Measurements from ENCODE around the gene COL4A2. TPM values are rescaled to one million over a fixed set of nuclear protein-coding genes. Genes with fewer than 3 reads are reported as not detected.

Gene COL4A2
- total and polyA plus RNA-seq, 2 donors (not counting 1 experiment from before 2014, with no cell fraction given): 0.17 TPM; not detected in 1

- POLR2A ChIA-PET: interaction anchor here (0.6 to 0.7 kb wide), 2 partner anchors 45 to 118 kb away, joined by 3 to 6 read pairs; no protein-coding TSS in a partner anchor
- no peak for DNase-seq
- Histone ChIP-seq H4K20me1 (ENCODE audit: control insufficient read depth, insufficient read depth, low read length, poor library complexity, severe bottlenecking) (no peaks in the 10 kb centered on the region), H3K36me3 (replicated peaks in 1 of 2; ENCODE audit: control extremely low read depth in 1 of 2, control insufficient read depth in 1 of 2, extremely low read depth in 1 of 2, insufficient read depth in 2 of 2, low read length in 1 of 2) (no peaks in the 10 kb centered on the region), H2AFZ (ENCODE audit: insufficient read depth, low read depth, low read length, poor library complexity, severe bottlenecking) (no peak overlapping the region), H3K4me1 (ENCODE audit: control insufficient read depth in 2 of 2, insufficient read depth in 2 of 2, low read length in 2 of 2) (peaks cover 14 to 18% of the 10 kb centered on the region in 2 donors), H3K4me2 (replicated peaks; ENCODE audit: low read depth, low read length, poor library complexity, severe bottlenecking) (no peak overlapping the region), H3K27me3 (replicated peaks in 1 of 4; ENCODE audit: control extremely low read depth in 1 of 4, control insufficient read depth in 3 of 4, insufficient read depth in 4 of 4, low read length in 3 of 4) (no peaks in the 10 kb centered on the region), H3K27ac (ENCODE audit: low read length in 2 of 2) (no peak overlapping the region), H3K9me3 (ENCODE audit: control extremely low read depth in 1 of 3, control insufficient read depth in 2 of 3, insufficient read depth in 1 of 3, low read length in 2 of 3) (peaks cover 0 to 13% (median 0%) of the 10 kb centered on the region in 3 donors), H3K9ac (ENCODE audit: low read length) (no peak overlapping the region), H3K79me2 (ENCODE audit: control insufficient read depth, insufficient read depth, low read length) (no peaks in the 10 kb centered on the region), H3K4me3 (ENCODE audit: control extremely low read depth in 1 of 5, extremely low read depth in 1 of 5, insufficient read depth in 1 of 5, low read depth in 2 of 5, low read length in 4 of 5) (no peak overlapping the region)
- Mint-ChIP-seq H3K4me1 (peaks cover 35% of the 10 kb centered on the region), H3K9me3 (ENCODE audit: insufficient read depth) (no peaks in the 10 kb centered on the region), H3K4me3 (no peak overlapping the region), H3K27me3 (no peaks in the 10 kb centered on the region), H3K27ac (no peak overlapping the region)
- 96% methylated on average over 20 of the region's 23 CpGs for WGBS (ENCODE audit: insufficient coverage)
- CTCF ChIA-PET: interaction anchor here (1.4 kb wide), 1 partner anchor 36 kb away, joined by 3 read pairs; no protein-coding TSS in a partner anchor
- intact Hi-C loops (cut with micrococcal nuclease): no loop called here
- ATAC-seq (ENCODE audit: low read depth): no peak
- no peak for TF ChIP-seq EZH2 (IDR thresholded peaks at IDR 0.05; ENCODE audit: borderline replicate concordance, insufficient read depth, low read depth, low read length, poor library complexity, severe bottlenecking)
- TF ChIP-seq CTCF (IDR thresholded peaks at IDR 0.05): no peak
These were observed 250.7 kb downstream of the COL4A2 start for GRCh38 chr13:110557610-110558305.

GRCh38 chr13:110559429-110559943 is 252.4 kb downstream of the COL4A2 start:
- no peak overlapping the region for H3K27ac Mint-ChIP-seq
- H3K9me3 Mint-ChIP-seq (ENCODE audit: insufficient read depth): no peaks in the 10 kb centered on the region
- ATAC-seq (ENCODE audit: low read depth) (no peak), DNase-seq (no peak)
- no peak overlapping the region for H3K4me3 Mint-ChIP-seq
- Histone ChIP-seq H3K79me2 (ENCODE audit: control insufficient read depth, insufficient read depth, low read length) (no peaks in the 10 kb centered on the region), H3K9me3 (ENCODE audit: control extremely low read depth in 1 of 3, control insufficient read depth in 2 of 3, insufficient read depth in 1 of 3, low read length in 2 of 3) (peaks cover 0 to 13% (median 0%) of the 10 kb centered on the region in 3 donors), H2AFZ (ENCODE audit: insufficient read depth, low read depth, low read length, poor library complexity, severe bottlenecking) (no peak overlapping the region), H3K4me1 (ENCODE audit: control insufficient read depth in 2 of 2, insufficient read depth in 2 of 2, low read length in 2 of 2) (peaks cover 18 to 20% of the 10 kb centered on the region in 2 donors), H3K27me3 (replicated peaks in 1 of 4; ENCODE audit: control extremely low read depth in 1 of 4, control insufficient read depth in 3 of 4, insufficient read depth in 4 of 4, low read length in 3 of 4) (peaks cover 0 to 2% (median 0%) of the 10 kb centered on the region in 4 experiments), H3K4me3 (ENCODE audit: control extremely low read depth in 1 of 5, extremely low read depth in 1 of 5, insufficient read depth in 1 of 5, low read depth in 2 of 5, low read length in 4 of 5) (no peak overlapping the region), H3K36me3 (replicated peaks in 1 of 2; ENCODE audit: control extremely low read depth in 1 of 2, control insufficient read depth in 1 of 2, extremely low read depth in 1 of 2, insufficient read depth in 2 of 2, low read length in 1 of 2) (no peaks in the 10 kb centered on the region), H3K9ac (ENCODE audit: low read length) (no peak overlapping the region), H3K4me2 (replicated peaks; ENCODE audit: low read depth, low read length, poor library complexity, severe bottlenecking) (no peak overlapping the region), H3K27ac (ENCODE audit: low read length in 2 of 2) (no peak overlapping the region), H4K20me1 (ENCODE audit: control insufficient read depth, insufficient read depth, low read length, poor library complexity, severe bottlenecking) (no peaks in the 10 kb centered on the region)
- POLR2A ChIA-PET: interaction anchor here (0.6 kb wide), 1 partner anchor 772 kb away, joined by 5 read pairs; no protein-coding TSS in a partner anchor
- H3K4me1 Mint-ChIP-seq: peaks cover 46% of the 10 kb centered on the region
- WGBS (ENCODE audit: insufficient coverage): 92% methylated on average over 13 of the region's 15 CpGs
- peaks cover 6% of the 10 kb centered on the region for H3K27me3 Mint-ChIP-seq
- CTCF ChIA-PET: interaction anchor here (0.9 to 1.0 kb wide), 2 partner anchors 11 to 104 kb away, joined by 3 read pairs; no protein-coding TSS in a partner anchor
- TF ChIP-seq CTCF (IDR thresholded peaks at IDR 0.05) (no peak), EZH2 (IDR thresholded peaks at IDR 0.05; ENCODE audit: borderline replicate concordance, insufficient read depth, low read depth, low read length, poor library complexity, severe bottlenecking) (no peak)
- intact Hi-C loops (cut with micrococcal nuclease): no loop called here

Measured in B cell (primary cell).